PFSK-1 (cell line): Measurements from ENCODE around the gene ALDOC.

Source experiments
- FOXP2 ChIP-seq: optimal IDR thresholded peaks from 2 replicates; pipeline ENCODE3; 2011; ENCODE audit warnings: borderline replicate concordance, control low read depth, inconsistent platforms; ENCODE audit not compliant: insufficient read depth; ENCODE audit errors: extremely low read length, extremely low read depth
- POLR2AphosphoS5 ChIP-seq: IDR thresholded peaks from 2 replicates; pipeline ENCODE4 v1.6.1; 2012; ENCODE audit warnings: low read depth, mild to moderate bottlenecking, control low read depth, low read length, moderate library complexity
- SIN3A ChIP-seq: IDR thresholded peaks from 2 replicates; pipeline ENCODE4 v1.6.1; 2012; ENCODE audit warnings: mild to moderate bottlenecking, low read length, moderate library complexity, borderline replicate concordance; ENCODE audit not compliant: insufficient read depth
- TAF1 ChIP-seq: IDR thresholded peaks from 2 replicates; pipeline ENCODE4 v1.6.1; 2012; ENCODE audit warnings: low read length, control low read depth, borderline replicate concordance; ENCODE audit not compliant: insufficient read depth
- TF ChIP-seq, protein P1 (sequence below), 2 experiments: IDR thresholded peaks; 2 replicates each; pipeline versions ENCODE4 v1.6.1 to v1.8.0; 2011 to 2012; ENCODE audit warnings: low read depth in 2 of 2, low read length in 2 of 2, control low read depth in 1 of 2, inconsistent platforms in 1 of 2, mild to moderate bottlenecking in 1 of 2, moderate library complexity in 1 of 2; ENCODE audit not compliant: insufficient read depth in 1 of 2

GRCh38 chr17:28620010-28620409, 43.3 kb upstream of the ALDOC start:
- TF ChIP-seq TAF1 (no peak), POLR2AphosphoS5 (no peak), FOXP2 (no peak), SIN3A (no peak)
- TF ChIP-seq, protein P1, sequence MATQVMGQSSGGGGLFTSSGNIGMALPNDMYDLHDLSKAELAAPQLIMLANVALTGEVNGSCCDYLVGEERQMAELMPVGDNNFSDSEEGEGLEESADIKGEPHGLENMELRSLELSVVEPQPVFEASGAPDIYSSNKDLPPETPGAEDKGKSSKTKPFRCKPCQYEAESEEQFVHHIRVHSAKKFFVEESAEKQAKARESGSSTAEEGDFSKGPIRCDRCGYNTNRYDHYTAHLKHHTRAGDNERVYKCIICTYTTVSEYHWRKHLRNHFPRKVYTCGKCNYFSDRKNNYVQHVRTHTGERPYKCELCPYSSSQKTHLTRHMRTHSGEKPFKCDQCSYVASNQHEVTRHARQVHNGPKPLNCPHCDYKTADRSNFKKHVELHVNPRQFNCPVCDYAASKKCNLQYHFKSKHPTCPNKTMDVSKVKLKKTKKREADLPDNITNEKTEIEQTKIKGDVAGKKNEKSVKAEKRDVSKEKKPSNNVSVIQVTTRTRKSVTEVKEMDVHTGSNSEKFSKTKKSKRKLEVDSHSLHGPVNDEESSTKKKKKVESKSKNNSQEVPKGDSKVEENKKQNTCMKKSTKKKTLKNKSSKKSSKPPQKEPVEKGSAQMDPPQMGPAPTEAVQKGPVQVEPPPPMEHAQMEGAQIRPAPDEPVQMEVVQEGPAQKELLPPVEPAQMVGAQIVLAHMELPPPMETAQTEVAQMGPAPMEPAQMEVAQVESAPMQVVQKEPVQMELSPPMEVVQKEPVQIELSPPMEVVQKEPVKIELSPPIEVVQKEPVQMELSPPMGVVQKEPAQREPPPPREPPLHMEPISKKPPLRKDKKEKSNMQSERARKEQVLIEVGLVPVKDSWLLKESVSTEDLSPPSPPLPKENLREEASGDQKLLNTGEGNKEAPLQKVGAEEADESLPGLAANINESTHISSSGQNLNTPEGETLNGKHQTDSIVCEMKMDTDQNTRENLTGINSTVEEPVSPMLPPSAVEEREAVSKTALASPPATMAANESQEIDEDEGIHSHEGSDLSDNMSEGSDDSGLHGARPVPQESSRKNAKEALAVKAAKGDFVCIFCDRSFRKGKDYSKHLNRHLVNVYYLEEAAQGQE (IDR thresholded peaks at IDR 0.05; ENCODE audit: insufficient read depth in 1 of 2, low read depth in 2 of 2, low read length in 2 of 2): no peak
